Heart left ventricle (tissue), 16 donors: ENCODE data around the gene MITF. TPM values are rescaled to one million over a fixed set of nuclear protein-coding genes. Genes with fewer than 3 reads are reported as not detected.

Experiments
- ATAC-seq, 4 donors: fragments of 200-7000 bp; cut with Tn5 transposase; one replicate each; pipeline ENCODE4 v1.9.1; 2020 to 2022; ENCODE audit warnings: moderate library complexity in 4 of 4, mild to moderate bottlenecking in 3 of 4, moderate number of reproducible peaks in 1 of 4
- DNase-seq, 5 donors: peaks; one replicate each; pipeline ENCODE4 v3.0.0-alpha.2; 2020
- H3K27ac ChIP-seq, 12 donors: fragments of 200-600 bp; sonication (generic) in 4 of 12; one replicate each; pipeline versions ENCODE4 v1.5.0 to v1.8.0; 2016 to 2022; ENCODE audit warnings: mild to moderate bottlenecking in 2 of 12
- H3K27me3 ChIP-seq, 9 donors: fragments of 200-600 bp; sonication (generic) in 2 of 9; one replicate each; pipeline versions ENCODE4 v1.5.1 to v1.8.0; 2016 to 2022; ENCODE audit warnings: mild to moderate bottlenecking in 3 of 9
- H3K36me3 ChIP-seq, 9 donors: fragments of 200-600 bp; sonication (generic) in 2 of 9; one replicate each; pipeline versions ENCODE4 v1.5.0 to v1.8.0; 2018 to 2022; ENCODE audit warnings: mild to moderate bottlenecking in 2 of 9
- H3K4me1 ChIP-seq, 12 donors: fragments of 200-600 bp; sonication (generic) in 4 of 12; one replicate each; pipeline versions ENCODE4 v1.5.0 to v1.8.0; 2016 to 2022; ENCODE audit warnings: mild to moderate bottlenecking in 3 of 12
- H3K4me3 ChIP-seq, 12 donors: fragments of 200-600 bp; sonication (generic) in 4 of 12; one replicate each; pipeline versions ENCODE4 v1.5.0 to v1.8.0; 2017 to 2022; ENCODE audit warnings: mild to moderate bottlenecking in 9 of 12, moderate library complexity in 4 of 12
- H3K9me3 ChIP-seq, 12 donors: fragments of 200-600 bp; sonication (generic) in 4 of 12; one replicate each; pipeline versions ENCODE4 v1.5.0 to v1.8.0; 2016 to 2022; ENCODE audit warnings: mild to moderate bottlenecking in 1 of 12
- POLR2A ChIP-seq, 2 donors: fragments of 450-650 bp; IDR thresholded peaks; one replicate each; pipeline ENCODE4 v1.6.1; 2017; ENCODE audit warnings: antibody characterized with exemption in 2 of 2, mild to moderate bottlenecking in 2 of 2, moderate library complexity in 2 of 2
- WGBS, 4 donors: extraction: QIAGEN DNeasy Blood & Tissue Kit in 2 of 4; methylation state at CpG; one replicate each; pipeline versions ENCODE4 v1.1.5 to v1.1.7; 2013 to 2018; 5-methylcytosine and 5-hydroxymethylcytosine counted together
- intact Hi-C, 10 donors: fragments of 100-400 bp; cut with DNase I; formaldehyde crosslinking; loops; one replicate each; pipeline versions ENCODE4 v1.11.1 to v1.14.2; 2022
- polyA plus RNA-seq, 2 donors: library from polyadenylated mRNA; stranded (reverse); fragments of 200-250 nt; gene quantifications; one replicate each; pipeline ENCODE4 v1.2.3, GENCODE V29; 2013
- total RNA-seq, 9 donors: library from RNA; depleted of rRNA in 2 of 9; stranded (reverse); fragments of >200 nt in 2 of 9; fragmentation: NEBNext Ultra II Directional in 3 of 9; extraction: Animal tissue kit (Norgen Biotek cat#: 25700) in 3 of 9; gene quantifications; one replicate each; pipeline versions ENCODE4 v1.1.0 to v1.2.4, GENCODE V29; 2016 to 2023
- TF ChIP-seq, protein P1 (sequence below), 12 donors: fragments of 200-600 bp; sonication (generic) in 4 of 12; IDR thresholded peaks; one replicate each; pipeline versions ENCODE4 v1.5.0 to v1.8.0; 2018 to 2022; ENCODE audit warnings: antibody characterized with exemption in 12 of 12, mild to moderate bottlenecking in 5 of 12
- donor health status: ischemic (EF 13 %, LVEDD 7.1; RV severe dilation, severe dysfunction).
- donor health status: healthy with polysubstance abuse.
- donor health status: DM: no; HTN: yes; CAD: no.
- donor health status: DM: no; HTN: no; CAD: no.
- donor health status: ischemic (EF 25% LVEDD 6.9; RV normal size, moderate dysfunction).
- donor health status: ischemic (EF 25% LVEDD 5.7; RV mildly dilated, moderate dysfunction).
- donor health status: healthy.
- donor health status: DM: yes; HTN: yes; CAD: no.
- donor health status: ischemic (EF 35%, LVEDD 5.7; RV mildly dilated, moderate dysfunction).
- donor health status: nonischemic (EF 11% LVEDD 7.7; RV severe dilation, severe dysfunction).
- donor health status: DM: yes; HTN: yes; CAD: no.
- donor health status: PGD.
- donor health status: ischemic (EF 29% LVEDD 5.4; RV normal size, mild dysfunction).
- donor health status: nonischemic (EF 23%, LVEDD 6.1; RV moderate dilation, normal function).

MITF gene
- total and polyA plus RNA-seq, 11 donors, result 17.9 to 114 (median 81.1) TPM

GRCh38 chr3:69842789-69843188 is 103.5 kb downstream of the MITF start:
- no peak overlapping the region for H3K4me3 ChIP-seq
- no peak overlapping the region for H3K27ac ChIP-seq
- TF ChIP-seq, protein P1, sequence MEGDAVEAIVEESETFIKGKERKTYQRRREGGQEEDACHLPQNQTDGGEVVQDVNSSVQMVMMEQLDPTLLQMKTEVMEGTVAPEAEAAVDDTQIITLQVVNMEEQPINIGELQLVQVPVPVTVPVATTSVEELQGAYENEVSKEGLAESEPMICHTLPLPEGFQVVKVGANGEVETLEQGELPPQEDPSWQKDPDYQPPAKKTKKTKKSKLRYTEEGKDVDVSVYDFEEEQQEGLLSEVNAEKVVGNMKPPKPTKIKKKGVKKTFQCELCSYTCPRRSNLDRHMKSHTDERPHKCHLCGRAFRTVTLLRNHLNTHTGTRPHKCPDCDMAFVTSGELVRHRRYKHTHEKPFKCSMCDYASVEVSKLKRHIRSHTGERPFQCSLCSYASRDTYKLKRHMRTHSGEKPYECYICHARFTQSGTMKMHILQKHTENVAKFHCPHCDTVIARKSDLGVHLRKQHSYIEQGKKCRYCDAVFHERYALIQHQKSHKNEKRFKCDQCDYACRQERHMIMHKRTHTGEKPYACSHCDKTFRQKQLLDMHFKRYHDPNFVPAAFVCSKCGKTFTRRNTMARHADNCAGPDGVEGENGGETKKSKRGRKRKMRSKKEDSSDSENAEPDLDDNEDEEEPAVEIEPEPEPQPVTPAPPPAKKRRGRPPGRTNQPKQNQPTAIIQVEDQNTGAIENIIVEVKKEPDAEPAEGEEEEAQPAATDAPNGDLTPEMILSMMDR (IDR thresholded peaks at IDR 0.05), result no peak
- no peak for TF ChIP-seq POLR2A (IDR thresholded peaks at IDR 0.05)
- no peaks in the 10 kb centered on the region for H3K9me3 ChIP-seq
- 36 to 68% (median 56%) methylated on average over 3 of the region's 3 CpGs for WGBS, 4 donors
- ATAC-seq, result peak in 3 of 4 donors; percentile 34 to 50 (median 42)
- H3K27me3 ChIP-seq, result no peaks in the 10 kb centered on the region
- intact Hi-C loops, result no loop called here
- H3K4me1 ChIP-seq, result peaks cover 5 to 48% (median 18%) of the 10 kb centered on the region in 12 donors
- no peaks in the 10 kb centered on the region for H3K36me3 ChIP-seq
- peak in 4 of 5 donors; percentile 32 to 61 (median 45) for DNase-seq

DNA sequence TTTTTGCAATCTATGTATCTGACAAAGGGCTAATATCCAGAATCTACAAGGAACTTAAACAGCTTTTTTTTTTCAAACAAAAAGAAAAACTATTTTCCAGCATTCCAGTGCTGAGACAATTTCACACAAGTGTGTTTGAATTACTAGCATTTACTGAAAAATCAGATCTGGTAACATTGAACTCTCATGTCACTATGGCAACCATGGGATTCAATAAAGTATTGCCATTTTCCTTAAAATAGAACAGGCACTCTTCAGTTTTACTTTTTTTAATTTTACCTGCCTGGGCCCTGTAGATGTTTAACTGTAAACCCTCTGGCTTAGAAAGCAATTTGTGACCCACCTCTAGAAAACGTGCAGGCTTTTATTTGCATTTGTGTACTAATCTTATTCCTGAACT is 105.4 kb downstream of the MITF start:
- no peak for TF ChIP-seq POLR2A (IDR thresholded peaks at IDR 0.05)
- TF ChIP-seq, protein P1 (IDR thresholded peaks at IDR 0.05), result no peak
- H3K4me3 ChIP-seq, result no peak overlapping the region
- peaks cover 0 to 38% (median 9%) of the 10 kb centered on the region in 12 donors for H3K4me1 ChIP-seq
- no peaks in the 10 kb centered on the region for H3K27me3 ChIP-seq
- intact Hi-C loops, result no loop called here
- 81 to 93% (median 84%) methylated on average over 1 of the region's 1 CpG for WGBS, 4 donors
- no peak overlapping the region for H3K27ac ChIP-seq
- ATAC-seq, result no peak
- H3K9me3 ChIP-seq, result no peaks in the 10 kb centered on the region
- no peaks in the 10 kb centered on the region for H3K36me3 ChIP-seq
- DNase-seq, result no peak

GRCh38 chr3:69847303-69847702 is 108.0 kb downstream of the MITF start:
- intact Hi-C loops, result no loop called here
- Histone ChIP-seq H3K27ac (no peak overlapping the region), H3K4me3 (no peak overlapping the region), H3K9me3 (no peaks in the 10 kb centered on the region), H3K4me1 (peaks cover 0 to 38% (median 16%) of the 10 kb centered on the region in 12 donors), H3K27me3 (no peaks in the 10 kb centered on the region), H3K36me3 (no peaks in the 10 kb centered on the region)
- 73 to 74% (median 74%) methylated on average over 3 of the region's 3 CpGs for WGBS, 4 donors
- DNase-seq (no peak), ATAC-seq (no peak)
- TF ChIP-seq POLR2A (IDR thresholded peaks at IDR 0.05), result no peak
- TF ChIP-seq, protein P1 (IDR thresholded peaks at IDR 0.05), result no peak

- intact Hi-C loops, result no loop called here
- H3K9me3 ChIP-seq, result no peaks in the 10 kb centered on the region
- H3K4me3 ChIP-seq, result no peak overlapping the region
- H3K27ac ChIP-seq, result no peak overlapping the region
- H3K36me3 ChIP-seq, result no peaks in the 10 kb centered on the region
- ATAC-seq, result no peak
- TF ChIP-seq, protein P1 (IDR thresholded peaks at IDR 0.05), result no peak
- TF ChIP-seq POLR2A (IDR thresholded peaks at IDR 0.05), result no peak
- DNase-seq, result no peak
- WGBS, 4 donors, result 58 to 70% (median 63%) methylated on average over 3 of the region's 3 CpGs
- no peaks in the 10 kb centered on the region for H3K27me3 ChIP-seq
- H3K4me1 ChIP-seq, result peaks cover 0 to 37% (median 15%) of the 10 kb centered on the region in 12 donors
Measured at GRCh38 chr3:69848113-69848512, 108.8 kb downstream of the MITF start.
